ENCODE results near the gene OR52M1. TPM values are rescaled to one million over a fixed set of nuclear protein-coding genes. Genes with fewer than 3 reads are reported as not detected.
A peak's percentile ranks its signal among the peaks of the same experiment; 100 is the strongest.

Gene OR52M1
- total RNA-seq, 1 experiment from 2014 or later, result not detected

- no peak for DNase-seq (ENCODE audit: low spot score)
These were observed 24.1 kb downstream of the OR52M1 start for GRCh38 chr11:4569075-4569474.

GRCh38 chr11:4576880-4577279 lies 31.9 kb downstream of the OR52M1 start:
- DNase-seq (ENCODE audit: low spot score), result no peak

- peak; percentile 16 for DNase-seq (ENCODE audit: low spot score)
These were observed 32.8 kb downstream of the OR52M1 start for GRCh38 chr11:4577761-4578160.

GRCh38 chr11:4578624-4579023 lies 33.6 kb downstream of the OR52M1 start:
- no peak for DNase-seq (ENCODE audit: low spot score)

GRCh38 chr11:4580124-4580523 lies 35.1 kb downstream of the OR52M1 start:
- no peak for DNase-seq (ENCODE audit: low spot score)

- DNase-seq (ENCODE audit: low spot score), result no peak
These were observed 36.5 kb downstream of the OR52M1 start, which contains the start of gene OR52I2 for GRCh38 chr11:4581443-4581842. TSS of gene OR52I2 (plus strand) at chr11:4581743.

GRCh38 chr11:4589017-4589416 lies 44.0 kb downstream of the OR52M1 start:
- no peak for DNase-seq (ENCODE audit: low spot score)

- no peak for DNase-seq (ENCODE audit: low spot score)
These were observed 48.7 kb downstream of the OR52M1 start, which contains the start of gene OR52I1 for GRCh38 chr11:4593739-4594138. TSS of gene OR52I1 (plus strand) at chr11:4594039. CDS start at chr11:4594039, 0 bp downstream.

Other genes starting within 250 kb of the OR52M1 start
- not detected in 2 replicates for gene OR52B4, start 176.8 kb upstream of the OR52M1 start, total RNA-seq (2014; rRNA removed; shearing (Covaris generic))
- gene TRIM21, start 151.5 kb upstream of the OR52M1 start, total RNA-seq (2014; rRNA removed; shearing (Covaris generic)), result 13.1 and 14.7 TPM in 2 replicates
- not detected in 2 replicates for gene OR52K2, start 95.9 kb upstream of the OR52M1 start, total RNA-seq (2014; rRNA removed; shearing (Covaris generic))
- gene OR52K1, start 62.5 kb upstream of the OR52M1 start, total RNA-seq (2014; rRNA removed; shearing (Covaris generic)), result not detected in 2 replicates
- gene OR52I2, start 36.6 kb downstream of the OR52M1 start, total RNA-seq (2014; rRNA removed; shearing (Covaris generic)), result not detected in 2 replicates
- gene OR52I1, start 48.8 kb downstream of the OR52M1 start, total RNA-seq (2014; rRNA removed; shearing (Covaris generic)), result not detected in 2 replicates
- 3.1 and 3.4 TPM in 2 replicates for gene TRIM68, start 63.0 kb downstream of the OR52M1 start, total RNA-seq (2014; rRNA removed; shearing (Covaris generic))
- gene OR51D1, start 92.3 kb downstream of the OR52M1 start, total RNA-seq (2014; rRNA removed; shearing (Covaris generic)), result not detected in 2 replicates
- 0.41 and 0.63 TPM in 2 replicates for gene OR51E1, start 98.8 kb downstream of the OR52M1 start, total RNA-seq (2014; rRNA removed; shearing (Covaris generic))
- 0.20 TPM in 1 of 2 replicates, not detected in the other for gene OR51E2, start 152.7 kb downstream of the OR52M1 start, total RNA-seq (2014; rRNA removed; shearing (Covaris generic))
- gene MMP26, start 159.6 kb downstream of the OR52M1 start, total RNA-seq (2014; rRNA removed; shearing (Covaris generic)), result not detected in 2 replicates
- not detected in 2 replicates for gene OR51F1, start 224.7 kb downstream of the OR52M1 start, total RNA-seq (2014; rRNA removed; shearing (Covaris generic))